Caco-2 (cell line): ENCODE results near the gene SPDYE6. TPM values are rescaled to one million over a fixed set of nuclear protein-coding genes. Genes with fewer than 3 reads are reported as not detected.
"Not testable (repeated sequence)": the region's sequence is repeated elsewhere in the genome, so short reads cannot be mapped to it uniquely, and the experiment has no call there.

Experiments used
- BruUV-seq: library from RNA; stranded (reverse); fragments of 400-500 nt; replicated peaks from 2 replicates; lab custom pipeline; 2021; lab: Mats Ljungman, UMichigan
- CTCF ChIA-PET: fragments of 300-600 bp; sonication (Branson Sonifier 250); formaldehyde crosslinking; loops from one replicate; lab custom pipeline; 2022; ENCODE audit warnings: antibody characterized with exemption; lab: Charles Lee
- POLR2A ChIA-PET: fragments of 300-600 bp; sonication (Branson Sonifier 250); formaldehyde crosslinking; loops from one replicate; lab custom pipeline; 2022; ENCODE audit warnings: antibody characterized with exemption; lab: Charles Lee
- DNase-seq, 2 experiments: peaks; one replicate each; pipeline versions ENCODE4 v3.0.0 to v3.0.0-alpha.2; 2020 to 2022
- H3K27me3 ChIP-seq: replicated peaks from 2 replicates; pipeline ENCODE4 v1.6.0; 2011; ENCODE audit warnings: low read length; ENCODE audit not compliant: control insufficient read depth, insufficient read depth
- H3K36me3 ChIP-seq: 2 replicates; pipeline ENCODE4 v1.5.1; 2011; ENCODE audit warnings: low read length; ENCODE audit not compliant: control insufficient read depth, insufficient read depth
- H3K4me1 ChIP-seq: fragments of 250-450 bp; sonication (Bioruptor Pico); 2 replicates; pipeline ENCODE4 v1.5.1; 2020; ENCODE audit warnings: mild to moderate bottlenecking
- H3K4me3 ChIP-seq: 2 replicates; pipeline ENCODE4 v1.5.1; 2011; ENCODE audit warnings: low read depth, mild to moderate bottlenecking, control low read depth, low read length
- H3K9me3 ChIP-seq: fragments of 250-450 bp; sonication (Bioruptor Pico); 2 replicates; pipeline ENCODE4 v1.5.1; 2020; ENCODE audit warnings: mild to moderate bottlenecking, moderate library complexity
- H3K27ac Mint-ChIP-seq: one replicate; pipeline ENCODE4 v1.8.0; 2022; ENCODE audit warnings: mixed read lengths; ENCODE audit not compliant: unreplicated experiment
- H3K27me3 Mint-ChIP-seq: one replicate; pipeline ENCODE4 v1.8.0; 2022; ENCODE audit warnings: mixed read lengths; ENCODE audit not compliant: insufficient read depth, unreplicated experiment
- H3K36me3 Mint-ChIP-seq: one replicate; pipeline ENCODE4 v1.8.0; 2022; ENCODE audit warnings: mild to moderate bottlenecking, mixed read lengths; ENCODE audit not compliant: insufficient read depth, unreplicated experiment
- H3K4me1 Mint-ChIP-seq: one replicate; pipeline ENCODE4 v1.8.0; 2022; ENCODE audit warnings: low read depth, mixed read lengths; ENCODE audit not compliant: unreplicated experiment
- H3K4me3 Mint-ChIP-seq: one replicate; pipeline ENCODE4 v1.8.0; 2022; ENCODE audit warnings: mild to moderate bottlenecking, moderate library complexity, mixed read lengths; ENCODE audit not compliant: unreplicated experiment
- H3K9me3 Mint-ChIP-seq: one replicate; pipeline ENCODE4 v1.8.0; 2022; ENCODE audit warnings: mixed read lengths; ENCODE audit not compliant: unreplicated experiment
- intact Hi-C: fragments of 100-400 bp; cut with micrococcal nuclease; formaldehyde crosslinking; loops from one replicate; pipeline ENCODE4 v1.10.0; 2022; ENCODE audit not compliant: unreplicated experiment
- total RNA-seq: library from RNA; stranded (reverse); gene quantifications from 2 replicates; pipeline ENCODE4 v1.2.3, GENCODE V29; 2022
- TF ChIP-seq, protein P1 (sequence below), 2 experiments: fragments of 200-600 bp in 1 of 2; IDR thresholded peaks; 1 replicate in 1 of 2; 2 replicates in 1 of 2; pipeline versions ENCODE4 v1.5.1 to v1.8.0; 2011 to 2022; ENCODE audit warnings: antibody characterized with exemption in 1 of 2, control low read depth in 1 of 2, inconsistent platforms in 1 of 2, low read depth in 1 of 2, low read length in 1 of 2, mild to moderate bottlenecking in 1 of 2, moderate library complexity in 1 of 2; ENCODE audit not compliant: insufficient read depth in 1 of 2, severe bottlenecking in 1 of 2, unreplicated experiment in 1 of 2

Gene SPDYE6
- total RNA-seq, 1 experiment from 2014 or later: not detected

DNA sequence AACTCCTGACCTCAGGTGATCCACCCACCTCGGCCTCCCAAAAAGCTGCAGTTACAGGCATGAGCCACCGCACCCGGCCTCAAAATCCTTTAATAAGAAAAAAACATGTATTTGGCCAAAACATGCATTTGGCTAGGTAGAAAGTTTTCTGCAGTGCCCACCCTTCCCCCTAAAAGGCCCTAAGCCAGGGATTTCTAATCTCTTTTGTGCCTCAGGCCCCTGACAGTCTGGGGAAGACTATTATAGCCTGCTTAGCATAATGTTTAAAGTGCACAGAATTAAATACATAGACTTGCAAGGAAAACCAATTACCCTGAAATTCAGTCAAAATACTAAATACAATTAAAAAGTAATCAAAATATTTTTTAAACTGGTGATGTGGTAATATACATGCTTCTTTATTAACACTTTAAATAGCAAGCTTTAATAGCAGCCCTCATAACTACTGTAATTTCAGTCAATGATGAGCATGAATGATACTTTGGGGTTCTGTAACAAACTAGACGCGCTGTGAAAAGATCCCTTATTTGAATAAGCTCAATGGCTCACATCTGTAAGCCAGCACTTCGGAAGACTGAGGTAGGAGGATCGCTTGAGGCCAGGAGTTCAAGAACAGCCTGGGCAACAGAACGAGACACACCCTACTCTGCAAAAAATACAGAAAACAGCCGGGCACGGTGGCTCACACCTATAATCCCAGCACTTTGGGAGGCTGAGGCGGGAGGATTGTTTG, 29.9 kb downstream of the SPDYE6 start:
- H3K9me3 Mint-ChIP-seq: no peaks in the 10 kb centered on the region
- no peak for DNase-seq
- Histone ChIP-seq H3K36me3 (no peaks in the 10 kb centered on the region), H3K4me3 (no peak overlapping the region), H3K27me3 (no peaks in the 10 kb centered on the region), H3K4me1 (peaks cover 5% of the 10 kb centered on the region; the same call in 1 of the 2 replicates), H3K9me3 (no peaks in the 10 kb centered on the region)
- POLR2A ChIA-PET: no interaction called here
- intact Hi-C loops: no loop called here
- no peak overlapping the region for H3K27ac Mint-ChIP-seq
- H3K4me1 Mint-ChIP-seq: peaks cover 11% of the 10 kb centered on the region
- H3K27me3 Mint-ChIP-seq: peaks cover 8% of the 10 kb centered on the region
- TF ChIP-seq, protein P1, sequence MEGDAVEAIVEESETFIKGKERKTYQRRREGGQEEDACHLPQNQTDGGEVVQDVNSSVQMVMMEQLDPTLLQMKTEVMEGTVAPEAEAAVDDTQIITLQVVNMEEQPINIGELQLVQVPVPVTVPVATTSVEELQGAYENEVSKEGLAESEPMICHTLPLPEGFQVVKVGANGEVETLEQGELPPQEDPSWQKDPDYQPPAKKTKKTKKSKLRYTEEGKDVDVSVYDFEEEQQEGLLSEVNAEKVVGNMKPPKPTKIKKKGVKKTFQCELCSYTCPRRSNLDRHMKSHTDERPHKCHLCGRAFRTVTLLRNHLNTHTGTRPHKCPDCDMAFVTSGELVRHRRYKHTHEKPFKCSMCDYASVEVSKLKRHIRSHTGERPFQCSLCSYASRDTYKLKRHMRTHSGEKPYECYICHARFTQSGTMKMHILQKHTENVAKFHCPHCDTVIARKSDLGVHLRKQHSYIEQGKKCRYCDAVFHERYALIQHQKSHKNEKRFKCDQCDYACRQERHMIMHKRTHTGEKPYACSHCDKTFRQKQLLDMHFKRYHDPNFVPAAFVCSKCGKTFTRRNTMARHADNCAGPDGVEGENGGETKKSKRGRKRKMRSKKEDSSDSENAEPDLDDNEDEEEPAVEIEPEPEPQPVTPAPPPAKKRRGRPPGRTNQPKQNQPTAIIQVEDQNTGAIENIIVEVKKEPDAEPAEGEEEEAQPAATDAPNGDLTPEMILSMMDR (IDR thresholded peaks at IDR 0.05; ENCODE audit: insufficient read depth in 1 of 2, low read depth in 1 of 2, low read length in 1 of 2, severe bottlenecking in 1 of 2, unreplicated experiment in 1 of 2): no peak
- CTCF ChIA-PET: no interaction called here
- no TSS peak for BruUV-seq
- H3K4me3 Mint-ChIP-seq: no peak overlapping the region
- no peaks in the 10 kb centered on the region for H3K36me3 Mint-ChIP-seq

DNA sequence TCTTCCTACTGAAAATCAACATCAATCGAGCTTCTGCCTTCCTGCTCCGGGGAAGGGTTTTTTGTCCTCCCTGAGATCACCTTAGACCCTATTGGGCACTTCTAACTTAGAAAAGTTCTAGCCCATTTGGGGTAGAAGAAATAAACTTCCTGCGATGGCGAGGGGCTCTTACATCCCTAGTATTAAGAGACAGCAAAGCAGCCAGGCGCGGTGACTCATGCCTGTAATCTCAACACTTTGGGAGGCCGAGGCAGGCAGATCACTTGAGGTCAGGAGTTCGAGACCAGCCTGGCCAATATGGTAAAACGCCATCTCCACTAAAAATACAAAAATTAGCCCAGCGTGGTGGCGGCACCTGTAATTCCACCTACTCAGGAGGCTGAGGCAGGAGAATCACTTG, 31.1 kb downstream of the SPDYE6 start:
- DNase-seq, POLR2A ChIA-PET, H3K27me3 ChIP-seq, CTCF ChIA-PET, H3K4me3 ChIP-seq, intact Hi-C loops, H3K9me3 Mint-ChIP-seq, H3K27me3 Mint-ChIP-seq, H3K4me3 Mint-ChIP-seq, H3K9me3 ChIP-seq, H3K27ac Mint-ChIP-seq, H3K4me1 ChIP-seq, H3K36me3 Mint-ChIP-seq, BruUV-seq, H3K36me3 ChIP-seq: not testable (repeated sequence)
- peaks cover 11% of the 10 kb centered on the region for H3K4me1 Mint-ChIP-seq

DNA sequence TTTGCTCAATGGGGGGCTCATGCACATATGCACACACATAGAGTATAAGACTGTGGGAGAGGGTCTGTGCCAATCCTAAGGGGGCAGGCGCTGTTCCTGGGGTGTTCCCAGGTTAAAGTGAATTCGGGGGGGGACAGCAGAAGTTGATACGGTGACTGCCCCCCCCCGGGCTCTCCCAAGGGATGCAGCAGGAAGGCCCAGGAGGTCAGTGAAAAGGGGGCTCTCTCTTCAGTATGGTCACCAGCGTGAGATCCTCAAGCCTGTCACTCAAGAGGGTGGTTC, 32.4 kb downstream of the SPDYE6 start:
- no peaks in the 10 kb centered on the region for H3K27me3 ChIP-seq
- ChIA-PET POLR2A (no interaction called here), CTCF (no interaction called here)
- H3K4me1 ChIP-seq: peaks cover 9% of the 10 kb centered on the region; the same call in 1 of the 2 replicates
- no TSS peak for BruUV-seq
- TF ChIP-seq, protein P1 (IDR thresholded peaks at IDR 0.05; ENCODE audit: insufficient read depth in 1 of 2, low read depth in 1 of 2, low read length in 1 of 2, severe bottlenecking in 1 of 2, unreplicated experiment in 1 of 2): no peak
- no peak for DNase-seq
- H3K9me3 Mint-ChIP-seq: no peaks in the 10 kb centered on the region
- no peak overlapping the region for H3K27ac Mint-ChIP-seq
- peaks cover 11% of the 10 kb centered on the region for H3K4me1 Mint-ChIP-seq
- intact Hi-C loops: loop anchor here (5.0 kb wide), 1 partner anchor 37 kb away; the partner anchor contains the start of gene SH2B2
- H3K4me3 ChIP-seq: no peak overlapping the region
- peaks cover 8% of the 10 kb centered on the region for H3K27me3 Mint-ChIP-seq
- no peak overlapping the region for H3K4me3 Mint-ChIP-seq
- no peaks in the 10 kb centered on the region for H3K36me3 ChIP-seq
- H3K9me3 ChIP-seq: no peaks in the 10 kb centered on the region
- no peaks in the 10 kb centered on the region for H3K36me3 Mint-ChIP-seq
